ENCODE data around the gene BACE2.
"Not testable (repeated sequence)": the region's sequence is repeated elsewhere in the genome, so short reads cannot be mapped to it uniquely, and the experiment has no call there.

DNA sequence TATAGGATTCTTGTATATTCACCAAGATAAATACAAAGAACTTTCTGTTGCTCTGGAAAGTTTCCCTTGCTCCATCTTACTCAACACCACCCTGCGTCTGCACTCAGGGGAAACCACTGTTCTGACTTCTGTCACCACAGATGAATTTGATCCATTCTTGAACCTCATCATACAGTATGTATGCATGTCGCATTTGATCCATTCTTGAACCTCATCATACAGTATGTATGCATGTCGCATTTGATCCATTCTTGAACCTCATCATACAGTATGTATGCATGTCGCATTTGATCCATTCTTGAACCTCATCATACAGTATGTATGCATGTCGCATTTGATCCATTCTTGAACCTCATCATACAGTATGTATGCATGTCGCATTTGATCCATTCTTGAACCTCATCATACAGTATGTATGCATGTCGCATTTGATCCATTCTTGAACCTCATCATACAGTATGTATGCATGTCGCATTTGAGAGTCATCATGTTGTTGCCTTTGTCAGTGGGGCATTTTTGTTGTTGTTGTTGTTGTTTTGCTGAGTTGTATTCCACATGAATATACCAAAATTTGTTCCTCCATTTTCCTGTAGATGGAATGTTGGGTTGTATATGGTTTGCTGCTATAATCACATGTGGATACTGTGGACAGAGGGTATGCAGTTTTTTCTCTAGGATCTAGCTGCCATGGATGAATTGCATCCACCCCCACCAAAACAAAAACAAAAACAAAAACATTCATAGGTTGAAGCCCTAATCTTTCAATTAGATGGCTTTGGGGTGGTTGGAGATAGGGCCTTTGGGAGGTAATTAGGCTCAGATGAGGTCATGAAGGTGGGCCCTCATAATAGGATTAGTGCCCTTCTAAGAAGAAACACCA lies 145.6 kb downstream of the BACE2 start:
- not testable (repeated sequence) for TF ChIP-seq ZFP30 (CRISPR knock-in tag; IDR thresholded peaks at IDR 0.05); ZFP3 (CRISPR knock-in tag; IDR thresholded peaks at IDR 0.05); PPARA (CRISPR knock-in tag; IDR thresholded peaks at IDR 0.05; ENCODE audit: borderline replicate concordance); ISL1 (CRISPR knock-in tag; IDR thresholded peaks at IDR 0.05); ZC3H10 (CRISPR knock-in tag; IDR thresholded peaks at IDR 0.05); ZNF70 (CRISPR knock-in tag; IDR thresholded peaks at IDR 0.05); TOX (CRISPR knock-in tag; IDR thresholded peaks at IDR 0.05; ENCODE audit: borderline replicate concordance); ARNTL (CRISPR knock-in tag; IDR thresholded peaks at IDR 0.05; ENCODE audit: borderline replicate concordance, low read depth); ZNF565 (CRISPR knock-in tag; conservative IDR thresholded peaks at IDR 0.05; ENCODE audit: low read depth); TCF4 (CRISPR knock-in tag; IDR thresholded peaks at IDR 0.05; ENCODE audit: borderline replicate concordance); OSR1 (CRISPR knock-in tag; IDR thresholded peaks at IDR 0.05)
- TF ChIP-seq, protein P1, sequence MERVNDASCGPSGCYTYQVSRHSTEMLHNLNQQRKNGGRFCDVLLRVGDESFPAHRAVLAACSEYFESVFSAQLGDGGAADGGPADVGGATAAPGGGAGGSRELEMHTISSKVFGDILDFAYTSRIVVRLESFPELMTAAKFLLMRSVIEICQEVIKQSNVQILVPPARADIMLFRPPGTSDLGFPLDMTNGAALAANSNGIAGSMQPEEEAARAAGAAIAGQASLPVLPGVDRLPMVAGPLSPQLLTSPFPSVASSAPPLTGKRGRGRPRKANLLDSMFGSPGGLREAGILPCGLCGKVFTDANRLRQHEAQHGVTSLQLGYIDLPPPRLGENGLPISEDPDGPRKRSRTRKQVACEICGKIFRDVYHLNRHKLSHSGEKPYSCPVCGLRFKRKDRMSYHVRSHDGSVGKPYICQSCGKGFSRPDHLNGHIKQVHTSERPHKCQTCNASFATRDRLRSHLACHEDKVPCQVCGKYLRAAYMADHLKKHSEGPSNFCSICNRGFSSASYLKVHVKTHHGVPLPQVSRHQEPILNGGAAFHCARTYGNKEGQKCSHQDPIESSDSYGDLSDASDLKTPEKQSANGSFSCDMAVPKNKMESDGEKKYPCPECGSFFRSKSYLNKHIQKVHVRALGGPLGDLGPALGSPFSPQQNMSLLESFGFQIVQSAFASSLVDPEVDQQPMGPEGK (CRISPR knock-in tag; IDR thresholded peaks at IDR 0.05; ENCODE audit: borderline replicate concordance): not testable (repeated sequence)
- TF ChIP-seq, protein P2, sequence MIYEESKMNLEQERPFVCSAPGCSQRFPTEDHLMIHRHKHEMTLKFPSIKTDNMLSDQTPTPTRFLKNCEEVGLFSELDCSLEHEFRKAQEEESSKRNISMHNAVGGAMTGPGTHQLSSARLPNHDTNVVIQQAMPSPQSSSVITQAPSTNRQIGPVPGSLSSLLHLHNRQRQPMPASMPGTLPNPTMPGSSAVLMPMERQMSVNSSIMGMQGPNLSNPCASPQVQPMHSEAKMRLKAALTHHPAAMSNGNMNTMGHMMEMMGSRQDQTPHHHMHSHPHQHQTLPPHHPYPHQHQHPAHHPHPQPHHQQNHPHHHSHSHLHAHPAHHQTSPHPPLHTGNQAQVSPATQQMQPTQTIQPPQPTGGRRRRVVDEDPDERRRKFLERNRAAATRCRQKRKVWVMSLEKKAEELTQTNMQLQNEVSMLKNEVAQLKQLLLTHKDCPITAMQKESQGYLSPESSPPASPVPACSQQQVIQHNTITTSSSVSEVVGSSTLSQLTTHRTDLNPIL (CRISPR knock-in tag; IDR thresholded peaks at IDR 0.05; ENCODE audit: low read depth): not testable (repeated sequence)
- TF ChIP-seq, protein P3, sequence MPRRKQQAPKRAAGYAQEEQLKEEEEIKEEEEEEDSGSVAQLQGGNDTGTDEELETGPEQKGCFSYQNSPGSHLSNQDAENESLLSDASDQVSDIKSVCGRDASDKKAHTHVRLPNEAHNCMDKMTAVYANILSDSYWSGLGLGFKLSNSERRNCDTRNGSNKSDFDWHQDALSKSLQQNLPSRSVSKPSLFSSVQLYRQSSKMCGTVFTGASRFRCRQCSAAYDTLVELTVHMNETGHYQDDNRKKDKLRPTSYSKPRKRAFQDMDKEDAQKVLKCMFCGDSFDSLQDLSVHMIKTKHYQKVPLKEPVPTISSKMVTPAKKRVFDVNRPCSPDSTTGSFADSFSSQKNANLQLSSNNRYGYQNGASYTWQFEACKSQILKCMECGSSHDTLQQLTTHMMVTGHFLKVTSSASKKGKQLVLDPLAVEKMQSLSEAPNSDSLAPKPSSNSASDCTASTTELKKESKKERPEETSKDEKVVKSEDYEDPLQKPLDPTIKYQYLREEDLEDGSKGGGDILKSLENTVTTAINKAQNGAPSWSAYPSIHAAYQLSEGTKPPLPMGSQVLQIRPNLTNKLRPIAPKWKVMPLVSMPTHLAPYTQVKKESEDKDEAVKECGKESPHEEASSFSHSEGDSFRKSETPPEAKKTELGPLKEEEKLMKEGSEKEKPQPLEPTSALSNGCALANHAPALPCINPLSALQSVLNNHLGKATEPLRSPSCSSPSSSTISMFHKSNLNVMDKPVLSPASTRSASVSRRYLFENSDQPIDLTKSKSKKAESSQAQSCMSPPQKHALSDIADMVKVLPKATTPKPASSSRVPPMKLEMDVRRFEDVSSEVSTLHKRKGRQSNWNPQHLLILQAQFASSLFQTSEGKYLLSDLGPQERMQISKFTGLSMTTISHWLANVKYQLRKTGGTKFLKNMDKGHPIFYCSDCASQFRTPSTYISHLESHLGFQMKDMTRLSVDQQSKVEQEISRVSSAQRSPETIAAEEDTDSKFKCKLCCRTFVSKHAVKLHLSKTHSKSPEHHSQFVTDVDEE (CRISPR knock-in tag; IDR thresholded peaks at IDR 0.05): not testable (repeated sequence)

All from SK-N-SH treated with all-trans-retinoic acid at 6 μM for 48 hours (cell line).